OCI-LY7 (cell line): ENCODE data around the gene SOX18.

Experiments
- EZH2phosphoT487 ChIP-seq: fragments of 200-600 bp; sonication (generic); IDR thresholded peaks from 2 replicates; pipeline ENCODE4 v1.6.1; 2018; ENCODE audit warnings: low read depth, borderline replicate concordance, mild to moderate bottlenecking, mixed run types, antibody characterized with exemption, low read length, moderate library complexity, mixed read lengths
- TF ChIP-seq, protein P1 (sequence below): fragments of 200-600 bp; sonication (generic); conservative IDR thresholded peaks from 2 replicates; pipeline ENCODE4 v1.5.1; 2014; ENCODE audit warnings: mild to moderate bottlenecking, antibody characterized with exemption, low read length, moderate library complexity, mixed read lengths

DNA sequence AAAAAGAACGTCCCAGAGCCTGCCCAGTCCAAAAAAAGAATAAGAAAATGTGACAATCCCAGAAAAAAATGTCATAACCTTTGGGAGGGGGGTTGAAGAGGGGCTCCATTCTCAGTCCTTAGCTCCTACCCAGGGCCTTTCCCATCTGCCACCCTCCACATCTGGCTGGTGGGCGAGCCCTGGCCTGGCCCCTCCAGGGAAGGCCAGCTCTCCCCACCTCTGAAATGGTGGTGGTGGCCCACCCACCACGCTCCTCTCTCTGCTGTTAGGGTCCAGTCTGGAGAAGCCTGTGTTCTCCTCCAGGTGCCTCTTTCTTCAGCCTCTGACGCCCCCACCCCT is 29.5 kb upstream of the SOX18 start:
- TF ChIP-seq EZH2phosphoT487 = no peak
- TF ChIP-seq, protein P1, sequence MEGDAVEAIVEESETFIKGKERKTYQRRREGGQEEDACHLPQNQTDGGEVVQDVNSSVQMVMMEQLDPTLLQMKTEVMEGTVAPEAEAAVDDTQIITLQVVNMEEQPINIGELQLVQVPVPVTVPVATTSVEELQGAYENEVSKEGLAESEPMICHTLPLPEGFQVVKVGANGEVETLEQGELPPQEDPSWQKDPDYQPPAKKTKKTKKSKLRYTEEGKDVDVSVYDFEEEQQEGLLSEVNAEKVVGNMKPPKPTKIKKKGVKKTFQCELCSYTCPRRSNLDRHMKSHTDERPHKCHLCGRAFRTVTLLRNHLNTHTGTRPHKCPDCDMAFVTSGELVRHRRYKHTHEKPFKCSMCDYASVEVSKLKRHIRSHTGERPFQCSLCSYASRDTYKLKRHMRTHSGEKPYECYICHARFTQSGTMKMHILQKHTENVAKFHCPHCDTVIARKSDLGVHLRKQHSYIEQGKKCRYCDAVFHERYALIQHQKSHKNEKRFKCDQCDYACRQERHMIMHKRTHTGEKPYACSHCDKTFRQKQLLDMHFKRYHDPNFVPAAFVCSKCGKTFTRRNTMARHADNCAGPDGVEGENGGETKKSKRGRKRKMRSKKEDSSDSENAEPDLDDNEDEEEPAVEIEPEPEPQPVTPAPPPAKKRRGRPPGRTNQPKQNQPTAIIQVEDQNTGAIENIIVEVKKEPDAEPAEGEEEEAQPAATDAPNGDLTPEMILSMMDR = no peak
